GM21390 (cell line): ENCODE measurements around the gene HSBP1.

Experiments
- ATAC-seq: cut with Tn5 transposase; IDR thresholded peaks from one replicate; pipeline ENCODE4 v1.9.1; 2021; ENCODE audit not compliant: unreplicated experiment

HSBP1 gene

GRCh38 chr16:83802554-83803205, 5.1 kb upstream of the HSBP1 start:
- no peak for ATAC-seq

- no peak for ATAC-seq
Observed at GRCh38 chr16:83803811-83804210, 4.0 kb upstream of the HSBP1 start.

- ATAC-seq, result no peak
Observed at GRCh38 chr16:83804366-83804765, 3.4 kb upstream of the HSBP1 start.

- no peak for ATAC-seq
Observed at GRCh38 chr16:83806036-83806435, 1.7 kb upstream of the HSBP1 start.

- ATAC-seq, result no peak
Observed at GRCh38 chr16:83806731-83807130, 1.0 kb upstream of the HSBP1 start.

- peak; percentile 0 for ATAC-seq
Observed at GRCh38 chr16:83807327-83807709, 460 bp upstream of the HSBP1 start.

- ATAC-seq, result no peak
Observed at GRCh38 chr16:83808573-83809014, 816 bp downstream of the HSBP1 start.

GRCh38 chr16:83809092-83809491, 1.3 kb downstream of the HSBP1 start:
- ATAC-seq, result no peak

GRCh38 chr16:83810901-83811300, 3.1 kb downstream of the HSBP1 start:
- no peak for ATAC-seq

GRCh38 chr16:83813823-83814658, 6.3 kb downstream of the HSBP1 start:
- peak; percentile 82 for ATAC-seq

- ATAC-seq, result no peak
Observed at GRCh38 chr16:83814659-83814985, 6.8 kb downstream of the HSBP1 start.

GRCh38 chr16:83817022-83817421, 9.2 kb downstream of the HSBP1 start:
- ATAC-seq, result no peak

GRCh38 chr16:83818276-83818675, 10.5 kb downstream of the HSBP1 start:
- no peak for ATAC-seq

- ATAC-seq, result no peak
Observed at GRCh38 chr16:83819361-83819760, 11.6 kb downstream of the HSBP1 start.

- peak; percentile 84 for ATAC-seq
Observed at GRCh38 chr16:83826146-83826913, 18.6 kb downstream of the HSBP1 start.

- ATAC-seq, result no peak
Observed at GRCh38 chr16:83830091-83830768, 22.5 kb downstream of the HSBP1 start.

- ATAC-seq, result no peak
Observed at GRCh38 chr16:83830769-83831455, 23.1 kb downstream of the HSBP1 start.

- no peak for ATAC-seq
Observed at GRCh38 chr16:83831456-83831987, 23.7 kb downstream of the HSBP1 start.

- no peak for ATAC-seq
Observed at GRCh38 chr16:83833921-83834320, 26.1 kb downstream of the HSBP1 start.
